ENCODE measurements around the gene ISYNA1. TPM values are rescaled to one million over a fixed set of nuclear protein-coding genes. Genes with fewer than 3 reads are reported as not detected.

The ISYNA1 gene
- total RNA-seq, 1 donor from 2014 or later = 6.3 TPM

DNA sequence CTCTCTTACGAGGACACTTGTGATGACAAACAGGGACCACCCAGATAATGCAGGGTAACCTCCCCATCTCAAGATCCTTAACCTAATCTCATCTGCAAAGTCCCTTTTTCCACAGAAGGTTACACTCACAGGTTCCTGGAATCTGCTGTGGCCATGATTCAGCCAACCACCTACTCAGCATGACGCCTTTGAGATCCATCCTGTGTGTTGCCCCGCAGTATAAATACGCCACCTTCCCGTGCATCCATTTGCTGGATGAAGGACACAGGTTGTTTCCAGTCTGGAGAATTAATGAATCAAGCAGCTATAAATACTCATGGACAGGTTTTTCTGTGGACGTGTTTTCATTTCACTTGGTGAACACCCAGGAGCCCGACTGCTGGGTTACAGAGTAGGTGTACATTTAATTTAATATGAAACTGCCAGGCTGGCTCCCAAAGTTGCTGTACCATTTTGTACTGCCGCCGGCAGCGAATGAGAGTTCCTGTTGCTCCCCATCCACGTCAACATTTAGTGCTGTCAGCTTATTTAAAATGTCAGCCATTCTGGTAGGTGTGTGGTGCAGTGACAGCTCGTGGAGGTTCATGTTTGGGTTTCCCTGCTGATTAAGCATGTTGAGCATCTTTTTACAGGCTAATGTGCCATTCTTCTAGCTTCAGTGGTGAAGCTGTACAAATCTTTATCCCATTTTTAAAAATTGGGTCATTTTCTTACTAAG lies 43.7 kb upstream of the ISYNA1 start:
- H3K4me3 Mint-ChIP-seq = no peak overlapping the region
- ATAC-seq (ENCODE audit: low read depth) = no peak
- peaks cover 9% of the 10 kb centered on the region for H3K36me3 Mint-ChIP-seq (ENCODE audit: low read depth)
- H3K4me1 Mint-ChIP-seq = peaks cover 66% of the 10 kb centered on the region
- intact Hi-C loops (cut with micrococcal nuclease) = no loop called here
- ChIA-PET POLR2A (interaction anchor here (0.7 kb wide), 1 partner anchor 309 kb away, joined by 14 read pairs; no protein-coding TSS in a partner anchor), CTCF (interaction anchor here (0.9 to 1.2 kb wide), 2 partner anchors 108 to 365 kb away, joined by 3 read pairs; no protein-coding TSS in a partner anchor)
- no peak for DNase-seq
- H3K27me3 Mint-ChIP-seq = no peaks in the 10 kb centered on the region
- H3K9me3 Mint-ChIP-seq = no peaks in the 10 kb centered on the region
- no peak for TF ChIP-seq CTCF (IDR thresholded peaks at IDR 0.05)
- no peak overlapping the region for H3K27ac Mint-ChIP-seq

GRCh38 chr19:18480006-18480691 lies 42.2 kb upstream of the ISYNA1 start:
- Mint-ChIP-seq H3K27ac (peak overlapping the region; percentile 69), H3K9me3 (no peaks in the 10 kb centered on the region), H3K4me1 (peaks cover 68% of the 10 kb centered on the region), H3K4me3 (no peak overlapping the region), H3K27me3 (no peaks in the 10 kb centered on the region), H3K36me3 (ENCODE audit: low read depth) (peaks cover 6% of the 10 kb centered on the region)
- TF ChIP-seq CTCF (IDR thresholded peaks at IDR 0.05) = no peak
- ATAC-seq (ENCODE audit: low read depth) (no peak), DNase-seq (no peak)
- intact Hi-C loops (cut with micrococcal nuclease) = no loop called here
- CTCF ChIA-PET = no interaction called here
- POLR2A ChIA-PET = no interaction called here

DNA sequence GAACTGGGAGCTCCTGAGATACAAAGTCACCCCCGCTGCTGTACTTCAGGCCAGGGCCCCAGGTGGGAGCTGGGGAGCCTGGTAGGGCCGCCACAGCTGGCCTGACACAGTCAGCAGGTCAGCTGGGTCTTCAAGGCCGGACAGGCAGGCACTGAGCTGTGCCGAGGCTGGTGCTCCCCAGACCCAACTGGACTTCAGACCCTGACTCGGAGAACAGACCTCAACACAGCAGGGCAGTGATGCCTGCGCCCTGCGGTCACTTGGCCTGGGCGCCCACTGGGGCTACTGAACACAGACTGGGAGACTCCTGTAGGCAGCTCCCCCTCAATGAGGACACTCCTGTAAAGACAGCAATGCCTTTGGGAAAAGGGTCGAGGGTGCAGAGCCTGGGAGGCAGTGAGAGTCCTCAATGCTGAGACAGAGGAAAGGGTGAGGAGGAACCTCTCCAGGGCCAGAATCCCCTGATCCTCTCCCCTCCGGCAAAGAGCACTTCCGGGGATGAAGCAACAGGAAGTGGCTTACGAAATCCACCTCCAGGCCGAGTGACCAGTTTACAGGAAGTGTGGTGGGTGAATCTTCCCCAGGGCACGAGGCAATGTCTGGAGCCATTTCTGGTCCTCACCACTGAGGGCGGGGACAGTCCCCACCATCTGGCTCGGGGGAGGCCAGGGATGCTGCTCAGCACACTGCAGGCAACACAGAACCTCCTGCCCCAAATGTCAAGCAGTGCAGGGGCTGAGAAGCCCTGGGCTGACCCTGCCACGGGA lies 40.8 kb upstream of the ISYNA1 start:
- H3K27me3 Mint-ChIP-seq = no peaks in the 10 kb centered on the region
- H3K27ac Mint-ChIP-seq = peak overlapping the region; percentile 69
- H3K4me3 Mint-ChIP-seq = peak overlapping the region; percentile 3
- ChIA-PET CTCF (no interaction called here), POLR2A (interaction anchor here (0.6 to 0.9 kb wide), 3 partner anchors 17 to 46 kb away, joined by 4 to 5 read pairs (median 4); no protein-coding TSS in a partner anchor)
- peak; percentile 81 for ATAC-seq (ENCODE audit: low read depth)
- no peaks in the 10 kb centered on the region for H3K9me3 Mint-ChIP-seq
- intact Hi-C loops (cut with micrococcal nuclease) = no loop called here
- H3K4me1 Mint-ChIP-seq = peaks cover 67% of the 10 kb centered on the region
- H3K36me3 Mint-ChIP-seq (ENCODE audit: low read depth) = peaks cover 6% of the 10 kb centered on the region
- DNase-seq = no peak
- TF ChIP-seq CTCF (IDR thresholded peaks at IDR 0.05) = no peak

GRCh38 chr19:18477974-18478373 lies 40.0 kb upstream of the ISYNA1 start:
- Mint-ChIP-seq H3K27ac (peak overlapping the region; percentile 71), H3K4me1 (peaks cover 64% of the 10 kb centered on the region), H3K27me3 (no peaks in the 10 kb centered on the region), H3K36me3 (ENCODE audit: low read depth) (peaks cover 7% of the 10 kb centered on the region), H3K9me3 (no peaks in the 10 kb centered on the region), H3K4me3 (no peak overlapping the region)
- intact Hi-C loops (cut with micrococcal nuclease) = no loop called here
- ChIA-PET CTCF (no interaction called here), POLR2A (interaction anchor here (0.9 kb wide), 1 partner anchor 42 kb away, joined by 4 read pairs; no protein-coding TSS in a partner anchor)
- DNase-seq (no peak), ATAC-seq (ENCODE audit: low read depth) (peak; percentile 13)
- TF ChIP-seq CTCF (IDR thresholded peaks at IDR 0.05) = no peak

All from activated B cell treated with CpG ODN at 0.5 μM for 24 hours (primary cell).